Coronary artery (tissue), 2 donors: Measurements from ENCODE around the gene FANCE.
"Not testable (repeated sequence)": the region's sequence is repeated elsewhere in the genome, so short reads cannot be mapped to it uniquely, and the experiment has no call there.

Experiments used
- DNase-seq: peaks from one replicate; pipeline ENCODE4 v3.0.0-alpha.2; 2017; ENCODE audit warnings: low spot score
- H3K27ac ChIP-seq, 2 donors: fragments of 200-600 bp; sonication (generic); one replicate each; pipeline ENCODE4 v1.5.1; 2016 to 2019
- H3K4me3 ChIP-seq: fragments of 200-600 bp; sonication (generic); 2 replicates; pipeline ENCODE4 v1.5.1; 2016; ENCODE audit warnings: mild to moderate bottlenecking, moderate library complexity
- CTCF ChIP-seq: fragments of 200-600 bp; sonication (generic); IDR thresholded peaks from one replicate; pipeline ENCODE4 v1.5.1; 2019; ENCODE audit warnings: antibody characterized with exemption

Gene FANCE

DNA sequence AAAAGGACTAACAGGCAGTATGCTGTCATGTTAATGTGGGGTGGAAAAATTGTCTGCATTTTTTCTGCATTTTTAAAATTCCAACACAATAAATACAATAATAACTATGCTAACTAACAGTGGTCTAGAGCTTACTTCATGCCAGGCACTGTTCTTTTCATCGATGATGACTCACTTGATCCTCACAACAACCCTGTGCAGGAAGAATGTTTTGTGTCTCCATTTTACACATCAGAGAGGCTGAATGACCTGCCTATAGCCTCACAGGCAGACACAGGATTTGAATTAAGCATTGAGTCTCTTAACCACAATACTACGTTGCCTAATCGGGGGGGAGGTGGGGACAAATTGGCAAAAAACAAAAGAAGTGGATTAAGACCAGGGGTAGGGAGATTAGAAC lies 26.9 kb upstream of the FANCE start:
- no peak for DNase-seq
- TF ChIP-seq CTCF = no peak
- Histone ChIP-seq H3K27ac (no peak overlapping the region), H3K4me3 (no peak overlapping the region)

DNA sequence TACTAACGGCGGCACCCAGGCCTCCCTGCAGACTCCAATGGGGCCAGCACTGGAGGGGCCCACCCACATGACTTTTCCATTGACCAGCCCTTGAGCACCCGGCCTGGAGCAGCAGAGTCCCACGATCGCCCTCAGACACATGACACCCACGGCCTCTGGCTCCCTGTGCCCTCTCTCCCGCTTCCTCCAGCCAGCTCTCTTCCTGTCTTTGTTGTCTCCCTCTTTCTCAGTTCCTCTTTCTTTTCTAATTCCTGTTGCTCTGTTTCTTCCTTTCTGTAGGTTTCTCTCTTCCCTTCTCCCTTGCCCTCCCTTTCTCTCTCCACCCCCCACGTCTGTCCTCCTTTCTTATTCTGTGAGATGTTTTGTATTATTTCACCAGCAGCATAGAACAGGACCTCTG lies 26.1 kb upstream of the FANCE start:
- no peak overlapping the region for H3K4me3 ChIP-seq
- H3K27ac ChIP-seq = no peak overlapping the region
- DNase-seq = no peak
- no peak for TF ChIP-seq CTCF

- Histone ChIP-seq H3K27ac (no peak overlapping the region), H3K4me3 (no peak overlapping the region)
- no peak for TF ChIP-seq CTCF
- no peak for DNase-seq
Measured at GRCh38 chr6:35427435-35427834, 24.7 kb upstream of the FANCE start.

DNA sequence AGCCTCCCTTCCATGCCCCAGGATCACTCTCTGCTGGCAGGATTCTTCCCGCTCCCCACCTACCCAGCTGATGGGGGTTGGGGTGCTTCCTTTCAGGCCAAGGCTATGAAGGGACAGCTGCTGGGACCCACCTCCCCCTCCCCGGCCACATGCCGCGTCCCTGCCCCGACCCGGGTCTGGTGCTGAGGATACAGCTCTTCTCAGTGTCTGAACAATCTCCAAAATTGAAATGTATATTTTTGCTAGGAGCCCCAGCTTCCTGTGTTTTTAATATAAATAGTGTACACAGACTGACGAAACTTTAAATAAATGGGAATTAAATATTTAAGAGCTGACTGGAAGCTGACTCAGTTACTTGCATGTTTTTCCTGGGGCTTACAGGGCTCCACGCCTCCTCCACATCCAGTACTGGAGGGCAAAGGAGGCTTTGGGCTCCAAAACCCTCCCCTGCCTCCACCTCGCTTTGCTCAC lies 24.3 kb upstream of the FANCE start:
- Histone ChIP-seq H3K27ac (no peak overlapping the region), H3K4me3 (no peak overlapping the region)
- no peak for TF ChIP-seq CTCF
- no peak for DNase-seq

DNA sequence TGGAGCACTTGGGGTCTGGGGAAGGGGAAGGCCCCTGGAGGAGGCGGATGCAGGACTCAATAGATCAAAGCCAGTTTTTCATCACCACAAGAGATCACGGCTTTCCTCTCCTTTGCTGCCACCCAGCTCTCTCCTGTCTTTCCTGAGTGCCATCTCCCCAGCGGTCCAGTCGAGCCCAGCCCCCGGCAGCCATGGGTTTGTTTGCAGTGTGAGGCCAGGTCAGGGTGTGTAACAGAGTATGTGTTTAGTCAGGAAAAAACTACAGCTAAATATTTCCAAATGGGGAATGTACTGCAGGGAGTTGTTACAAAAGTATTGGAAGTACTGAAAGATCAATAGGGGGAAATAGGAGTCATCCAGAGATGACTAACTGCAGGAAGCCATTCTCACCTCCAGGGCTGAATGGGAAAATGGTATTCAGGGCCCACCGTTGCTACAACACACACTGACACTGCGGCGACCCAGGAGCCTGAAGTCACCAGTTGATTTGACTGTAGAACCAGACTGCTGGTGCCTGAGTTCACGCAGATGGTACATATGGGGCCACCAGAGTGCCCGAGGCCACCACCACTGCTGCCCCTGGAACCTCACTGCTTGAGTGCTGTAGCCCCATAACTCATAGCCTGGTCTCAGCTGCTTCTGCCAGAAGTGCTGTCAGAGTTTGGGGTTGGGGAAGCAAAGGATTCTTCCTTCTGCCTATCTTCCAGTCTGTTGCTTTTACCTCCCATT lies 23.6 kb upstream of the FANCE start:
- no peak for TF ChIP-seq CTCF
- Histone ChIP-seq H3K4me3 (no peak overlapping the region), H3K27ac (no peak overlapping the region)
- no peak for DNase-seq

DNA sequence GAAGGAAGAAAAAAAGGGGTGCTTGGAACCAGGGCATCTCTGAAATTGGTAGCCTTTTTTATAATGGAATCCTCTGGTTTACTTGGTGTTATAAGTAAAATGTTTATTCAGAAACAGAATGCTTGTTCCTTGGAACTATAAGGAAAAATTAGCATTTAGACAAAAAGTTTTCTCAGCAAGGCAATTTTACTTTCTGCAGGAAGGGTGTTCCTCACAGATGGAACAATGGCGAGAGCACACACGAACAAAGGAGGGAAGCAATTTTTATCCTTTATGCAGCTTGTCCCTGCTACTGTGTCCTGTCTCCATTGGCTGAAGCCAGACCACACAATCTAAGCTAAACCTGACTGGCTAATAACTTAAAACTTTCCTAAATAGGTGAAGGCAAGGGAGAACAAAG lies 22.7 kb upstream of the FANCE start:
- TF ChIP-seq CTCF = no peak
- no peak overlapping the region for H3K4me3 ChIP-seq
- DNase-seq = no peak
- H3K27ac ChIP-seq = no peak overlapping the region

DNA sequence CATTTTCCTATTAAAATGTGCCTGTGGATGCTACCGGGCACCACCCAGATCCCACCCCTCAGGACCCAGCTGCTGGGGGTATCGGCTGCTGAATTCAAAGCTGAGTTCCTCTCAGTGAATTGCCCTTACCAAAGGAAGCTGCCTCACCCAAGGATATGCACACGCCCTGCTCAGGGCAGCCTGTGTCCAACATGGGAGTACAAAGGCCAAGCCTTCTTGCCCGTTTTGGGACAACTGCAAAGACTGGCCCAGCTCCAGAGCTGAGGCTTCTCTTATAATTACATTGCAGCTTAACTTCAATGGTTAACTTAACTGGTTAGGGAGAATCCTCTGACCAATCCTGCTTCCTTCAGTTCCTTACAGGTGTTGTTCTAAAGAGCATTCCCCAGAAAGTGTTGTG lies 19.8 kb upstream of the FANCE start:
- no peak overlapping the region for H3K27ac ChIP-seq
- H3K4me3 ChIP-seq = no peak overlapping the region
- no peak for TF ChIP-seq CTCF
- DNase-seq = no peak

GRCh38 chr6:35432702-35433101 lies 19.4 kb upstream of the FANCE start:
- not testable (repeated sequence) for H3K27ac ChIP-seq, DNase-seq, H3K4me3 ChIP-seq
